Posterior vena cava (tissue), 2 donors: Measurements from ENCODE around the gene RGS4. TPM values are rescaled to one million over a fixed set of nuclear protein-coding genes. Genes with fewer than 3 reads are reported as not detected.

Source experiments
- DNase-seq: peaks from one replicate; pipeline ENCODE4 v3.0.0-alpha.2; 2020; ENCODE audit warnings: low spot score
- intact Hi-C, 2 donors: fragments of 100-400 bp; cut with DNase I; formaldehyde crosslinking; loops; one replicate each; pipeline versions ENCODE4 v1.14.1 to v1.14.2; 2022 to 2023
- long read RNA-seq, 2 donors: library from polyadenylated mRNA; unstranded; transcript quantifications; one replicate each; pipeline ENCODE4 v2.0.0, GENCODE V29; 2020 to 2021
- total RNA-seq, 2 donors: library from RNA; stranded (reverse); fragmentation: NEBNext Ultra II Directional; extraction: Animal tissue kit (Norgen Biotek cat#: 25700); gene quantifications; one replicate each; pipeline ENCODE4 v1.2.1, GENCODE V29; 2021
- donor health status: DM: yes; HTN: yes; CAD: no.
- donor health status: DM: yes; HTN: yes; CAD: no.

RGS4 gene
- 10 to 100 TPM; 10.5 to 12.8 TPM for total RNA-seq
- long read RNA-seq, donor 1, partial matches to known transcripts, result 0 of 2 reads
- long read RNA-seq, donor 1, other reads (novel, unspliced or antisense), result 0 of 2 reads
- long read RNA-seq, donor 2, transcript RGS4-203 (5 exons, 3,200 nt), result major isoform, 10 of 12 reads
- long read RNA-seq, donor 2, partial matches to known transcripts, result 1 of 12 reads
- long read RNA-seq, donor 2, other reads (novel, unspliced or antisense), result 0 of 12 reads

DNA sequence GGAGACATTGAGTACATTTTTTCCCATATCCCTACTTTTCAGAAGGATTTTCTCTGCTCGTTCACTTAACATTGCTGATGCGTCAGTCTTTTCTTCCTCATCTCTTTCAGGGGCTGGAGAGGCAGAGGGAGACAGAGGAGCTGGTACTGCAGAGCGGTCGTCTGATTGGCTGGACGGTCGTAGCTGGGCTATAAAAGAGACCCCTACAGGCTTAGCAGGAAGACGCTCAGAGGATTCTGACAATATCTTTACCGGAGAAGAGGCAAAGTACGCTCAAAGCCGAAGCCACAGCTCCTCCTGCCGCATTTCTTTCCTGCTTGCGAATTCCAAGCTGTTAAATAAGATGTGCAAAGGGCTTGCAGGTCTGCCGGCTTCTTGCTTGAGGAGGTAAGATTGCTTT, at the start of gene RGS4:
RGS4 (plus strand) TSS at position 220 of the 400 bp plus-strand sequence; CDS start at position 344, 124 bp downstream.
- DNase-seq, result peak; percentile 82
- intact Hi-C loops, result loop anchor here (5.0 to 10.0 kb wide), 3 partner anchors 214 to 248 kb away; no protein-coding TSS in a partner anchor

GRCh38 chr1:163022129-163022528, 47.0 kb upstream of the RGS4 start:
- intact Hi-C loops, result no loop called here

DNA sequence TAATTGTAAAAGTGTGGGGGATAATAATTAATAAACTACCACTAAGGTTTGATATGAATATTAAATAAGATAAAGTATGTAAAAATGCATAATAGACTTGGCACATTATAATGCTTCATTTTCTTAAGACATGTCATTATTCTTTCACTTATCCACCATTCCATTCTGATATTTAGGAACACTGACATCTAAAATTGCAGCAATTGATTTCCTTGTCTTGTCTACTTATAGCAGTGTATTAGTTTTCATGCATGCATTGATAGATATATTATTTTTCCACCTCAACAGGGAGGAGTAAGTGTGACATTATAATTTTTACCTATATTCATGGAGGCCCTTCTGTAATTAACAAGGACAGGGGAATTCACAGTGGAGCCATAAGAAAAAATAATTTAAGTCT, 41.6 kb upstream of the RGS4 start:
- intact Hi-C loops, result no loop called here

More at GRCh38 chr1:163022129-163022528, 47.0 kb upstream of the RGS4 start:
- no peak for DNase-seq

DNA sequence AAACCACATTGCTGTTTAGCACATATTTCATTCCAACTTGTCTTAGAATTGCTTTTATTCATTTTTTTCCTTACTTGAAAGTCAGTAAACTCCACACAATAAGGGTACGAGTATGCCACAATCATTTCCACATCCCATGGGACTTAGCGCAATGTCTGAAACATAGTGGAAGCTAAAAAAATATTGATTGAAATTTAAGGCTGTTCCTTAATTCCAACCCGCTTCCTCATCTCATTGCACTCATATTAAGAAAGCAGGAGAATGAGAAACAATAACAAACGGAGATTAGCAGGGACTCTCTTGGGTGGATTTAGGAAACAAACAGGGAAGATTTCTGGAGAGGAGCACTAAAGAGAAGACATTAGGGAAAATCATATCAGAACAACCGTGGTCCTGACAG, 39.3 kb upstream of the RGS4 start:
- intact Hi-C loops, result no loop called here
- DNase-seq, result no peak

More for the DNA sequence above, 41.6 kb upstream of the RGS4 start:
- no peak for DNase-seq

DNA sequence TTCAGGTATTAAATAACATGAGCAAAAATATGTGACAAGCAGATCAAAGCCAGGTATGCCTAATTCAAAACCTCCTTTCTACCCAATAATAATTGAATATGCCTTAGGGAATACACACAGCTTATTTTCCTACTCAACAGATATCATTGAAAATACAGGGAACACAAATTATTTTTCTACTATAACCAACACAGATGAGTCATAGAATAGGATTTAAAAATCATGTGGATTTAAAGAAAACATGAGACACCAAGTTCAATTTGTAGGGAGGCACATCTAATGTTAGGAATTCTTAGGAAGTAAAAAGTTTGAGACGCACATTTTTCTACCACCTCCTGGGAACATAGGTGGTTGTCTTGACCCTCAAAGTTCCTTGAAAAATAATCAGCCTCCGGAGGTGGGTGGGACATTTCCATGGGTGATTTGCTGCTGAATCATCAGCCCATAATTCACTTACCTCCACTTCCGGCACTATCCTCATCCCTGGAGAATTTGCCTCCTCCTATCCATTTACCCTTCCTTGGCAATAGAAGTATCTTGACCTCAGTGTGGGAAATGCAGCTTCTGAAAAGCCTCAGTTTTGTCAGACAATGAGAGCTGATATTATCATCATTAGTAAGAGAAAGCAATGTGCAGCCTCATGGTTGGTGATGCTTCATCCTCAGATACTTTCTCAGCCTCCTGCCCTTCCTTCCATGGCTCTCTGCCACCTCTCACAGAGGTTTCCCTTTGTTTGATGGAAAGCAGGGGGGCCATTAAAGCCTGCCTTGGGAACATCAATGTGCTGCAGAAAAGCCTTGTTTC, 33.5 kb upstream of the RGS4 start:
- intact Hi-C loops, result no loop called here
- DNase-seq, result no peak

- no peak for DNase-seq
- intact Hi-C loops, result no loop called here
Observed at GRCh38 chr1:163036671-163037070, 32.5 kb upstream of the RGS4 start.

GRCh38 chr1:163038928-163039706, 30.0 kb upstream of the RGS4 start:
- DNase-seq, result no peak
- intact Hi-C loops, result no loop called here

DNA sequence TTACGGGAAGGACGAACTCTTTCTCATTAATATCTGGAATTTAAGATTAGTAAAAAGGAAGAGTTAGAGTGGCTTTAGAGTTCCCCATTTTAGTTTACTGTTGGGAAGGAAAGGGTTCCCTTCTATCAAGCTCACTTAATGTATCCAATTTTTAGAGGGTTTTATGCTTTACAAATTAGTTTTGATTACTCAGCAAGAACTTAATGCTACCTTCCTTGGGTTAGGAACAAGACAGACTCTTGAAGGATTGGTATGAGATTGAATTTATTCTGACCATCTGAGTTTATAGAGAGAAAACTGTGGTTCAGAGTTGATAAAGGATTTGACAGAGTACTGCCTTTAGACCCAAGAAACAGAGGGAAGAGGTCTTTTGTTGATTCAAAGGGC, 29.5 kb upstream of the RGS4 start:
- no peak for DNase-seq
- intact Hi-C loops, result no loop called here

DNA sequence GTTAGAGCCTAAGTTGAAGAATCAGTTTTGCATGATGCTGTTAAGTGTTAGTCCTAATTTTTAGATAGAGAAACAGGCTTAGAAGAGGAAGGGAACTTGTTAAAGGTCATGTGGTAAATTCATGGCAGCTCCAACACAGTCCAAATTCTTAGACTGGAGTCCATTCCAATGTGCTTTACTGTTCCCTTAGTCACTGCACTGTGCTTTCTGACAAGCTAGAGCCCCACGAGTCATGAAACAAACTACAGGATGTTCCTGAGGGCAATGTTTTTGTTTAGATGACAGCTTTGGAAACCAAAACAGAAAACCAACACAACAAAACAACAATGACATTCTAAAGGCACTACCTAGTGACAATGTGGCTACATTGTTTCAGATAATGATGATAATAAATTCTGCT, 23.1 kb upstream of the RGS4 start:
- intact Hi-C loops, result no loop called here
- no peak for DNase-seq

- no peak for DNase-seq
- intact Hi-C loops, result no loop called here
Observed at GRCh38 chr1:163047951-163048659, 21.1 kb upstream of the RGS4 start.

DNA sequence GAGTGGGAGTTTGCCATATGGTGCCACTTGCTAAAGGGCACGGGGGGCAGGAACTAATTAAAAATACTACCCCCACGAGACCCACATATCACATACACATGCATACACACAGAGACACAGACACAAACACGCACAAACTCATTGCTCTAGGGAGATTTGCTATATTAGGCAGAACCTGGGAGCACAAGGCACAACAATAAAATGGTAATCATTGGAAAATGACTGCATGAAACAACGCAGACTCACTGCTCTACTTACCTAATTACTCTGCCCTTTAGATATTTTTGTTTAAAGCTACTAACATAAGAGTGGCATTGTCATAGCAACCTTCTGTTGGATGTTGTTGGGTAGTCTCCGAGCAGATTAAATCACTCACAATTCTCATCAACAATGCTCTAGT, 20.3 kb upstream of the RGS4 start:
- DNase-seq, result no peak

GRCh38 chr1:163049296-163049695, 19.9 kb upstream of the RGS4 start:
- no peak for DNase-seq
- intact Hi-C loops, result no loop called here

More for the DNA sequence above, 20.3 kb upstream of the RGS4 start:
- intact Hi-C loops, result no loop called here

GRCh38 chr1:163050496-163050895, 18.7 kb upstream of the RGS4 start:
- DNase-seq, result no peak
- intact Hi-C loops, result no loop called here

- intact Hi-C loops, result no loop called here
- DNase-seq, result no peak
Observed at GRCh38 chr1:163054181-163054591, 15.0 kb upstream of the RGS4 start.

DNA sequence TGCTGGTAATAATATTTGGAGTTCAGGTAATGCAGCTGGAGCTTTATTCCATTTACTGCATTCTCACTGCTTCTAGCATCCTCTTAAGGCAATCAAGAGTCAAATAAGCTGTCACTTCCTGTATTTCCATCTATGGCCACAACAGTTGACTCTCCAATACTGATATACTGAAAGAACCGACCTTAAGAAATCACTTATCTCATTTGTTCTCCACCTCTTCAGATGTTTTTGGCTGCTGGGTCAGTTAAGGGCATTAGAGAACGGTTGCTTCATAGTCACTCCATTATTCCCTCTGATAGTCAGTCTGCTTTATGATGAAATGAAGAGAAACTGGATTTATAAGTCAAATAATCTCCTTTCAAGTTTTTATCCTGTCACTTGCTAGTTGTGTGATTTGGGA, 14.2 kb upstream of the RGS4 start:
- intact Hi-C loops, result no loop called here
- DNase-seq, result no peak

DNA sequence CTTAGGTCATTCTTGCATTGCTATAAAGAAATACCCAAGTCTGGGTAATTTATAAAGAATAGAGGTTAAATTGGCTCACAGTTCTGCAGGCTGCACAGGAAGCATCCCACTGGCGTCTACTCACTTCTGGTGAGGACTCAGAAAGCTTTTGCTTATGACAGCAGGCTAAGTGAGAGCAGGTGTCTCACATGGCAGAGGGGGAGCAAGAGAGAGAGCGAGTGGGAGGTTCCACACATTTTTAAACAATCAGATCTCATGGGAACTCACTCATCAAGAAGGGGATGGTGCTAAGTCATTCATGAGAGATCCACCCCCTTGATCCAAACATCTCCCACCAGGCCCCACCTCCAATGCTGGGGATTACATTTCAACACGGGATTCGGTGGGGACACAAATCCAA, 13.6 kb upstream of the RGS4 start:
- intact Hi-C loops, result no loop called here
- no peak for DNase-seq

- no peak for DNase-seq
- intact Hi-C loops, result no loop called here
Observed at GRCh38 chr1:163056831-163057230, 12.3 kb upstream of the RGS4 start.

DNA sequence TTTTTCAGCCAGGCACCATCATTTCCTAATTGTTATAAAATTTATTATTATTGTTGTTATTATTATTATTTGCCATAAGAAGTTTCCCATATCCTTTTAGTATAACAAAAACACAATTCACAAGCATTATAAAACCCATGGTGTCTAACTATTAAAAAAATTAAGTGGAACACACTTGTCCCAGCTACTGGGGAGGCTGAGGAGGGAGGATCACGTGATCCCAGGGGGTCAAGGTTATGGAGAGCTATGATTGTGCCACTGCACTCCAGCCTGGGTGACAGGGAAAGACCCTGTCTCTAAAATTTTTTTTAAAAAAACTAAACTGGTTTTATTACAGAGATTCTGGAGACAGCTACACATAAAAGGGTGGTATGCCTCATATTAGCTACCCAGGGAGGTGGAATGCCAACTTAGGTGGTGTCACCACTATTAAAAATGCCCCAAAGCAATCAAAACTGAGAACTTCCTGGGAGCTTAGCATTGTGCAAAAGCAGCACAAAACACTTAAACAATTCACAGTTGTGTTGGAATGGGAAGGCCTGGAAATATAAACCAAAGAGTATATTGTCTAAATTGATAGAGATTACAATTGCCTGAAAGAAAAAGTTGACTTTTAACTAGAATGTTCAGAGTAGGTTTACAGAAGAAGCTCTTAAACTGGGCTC, 8.7 kb upstream of the RGS4 start:
- intact Hi-C loops, result loop anchor here in 1 of 2 donors (10.0 kb wide), 2 partner anchors 206 to 254 kb away; no protein-coding TSS in a partner anchor
- no peak for DNase-seq

GRCh38 chr1:163063143-163063542, 6.0 kb upstream of the RGS4 start:
- intact Hi-C loops, result loop anchor here in 1 of 2 donors (10.0 kb wide), 2 partner anchors 208 to 252 kb away; no protein-coding TSS in a partner anchor
- DNase-seq, result no peak
